Pancreas (tissue), 10 donors: ENCODE results near the gene S100A4. TPM values are rescaled to one million over a fixed set of nuclear protein-coding genes. Genes with fewer than 3 reads are reported as not detected.
A peak's percentile ranks its signal among the peaks of the same experiment; 100 is the strongest.

Experiments used
- ATAC-seq, 4 donors: fragments of 200-7000 bp; cut with Tn5 transposase; one replicate each; pipeline versions ENCODE4 v1.8.0 to v1.9.1; 2020; ENCODE audit warnings: mild to moderate bottlenecking in 4 of 4, moderate library complexity in 4 of 4
- DNase-seq, 6 donors: peaks; one replicate each; pipeline ENCODE4 v3.0.0-alpha.2; 2020
- FAIRE-seq: peaks from 2 replicates; lab custom pipeline; 2012; peaks lifted over from hg19 to GRCh38; lab: Jason Lieb, UNC
- H3K27ac ChIP-seq, 4 donors: fragments of 200-600 bp; sonication (generic); 1 replicate in 3 of 4; 2 replicates in 1 of 4; pipeline versions ENCODE4 v1.5.0 to v1.8.0; 2020
- H3K27me3 ChIP-seq, 4 donors: fragments of 200-600 bp; one replicate each; pipeline ENCODE4 v1.8.0; 2021
- H3K36me3 ChIP-seq, 3 donors: fragments of 200-600 bp; sonication (generic) in 1 of 3; one replicate each; pipeline versions ENCODE4 v1.5.0 to v1.8.0; 2020 to 2021
- H3K4me1 ChIP-seq, 3 donors: fragments of 200-600 bp; one replicate each; pipeline ENCODE4 v1.8.0; 2021
- H3K4me3 ChIP-seq, 4 donors: fragments of 200-600 bp; sonication (generic) in 2 of 4; one replicate each; pipeline versions ENCODE4 v1.5.0 to v1.8.0; 2020 to 2021
- H3K9me3 ChIP-seq, 4 donors: fragments of 200-600 bp; one replicate each; pipeline ENCODE4 v1.8.0; 2021
- CTCF ChIP-seq, 4 donors: fragments of 200-600 bp; sonication (generic) in 3 of 4; IDR thresholded peaks; one replicate each; pipeline versions ENCODE4 v1.5.0 to v1.8.0; 2021; ENCODE audit warnings: antibody characterized with exemption in 4 of 4
- WGBS, 2 donors: extraction: QIAGEN DNeasy Blood & Tissue Kit; methylation state at CpG; one replicate each; pipeline ENCODE4 v1.1.7; 2013; 5-methylcytosine and 5-hydroxymethylcytosine counted together
- intact Hi-C, 3 donors: fragments of 100-400 bp; cut with DNase I; formaldehyde crosslinking; loops; one replicate each; pipeline versions ENCODE4 v1.11.1 to v1.14.2; 2022
- polyA plus RNA-seq, 2 donors: library from polyadenylated mRNA; stranded (reverse); fragments of 200-250 nt; gene quantifications; one replicate each; pipeline ENCODE4 v1.2.3, GENCODE V29; 2013
- total RNA-seq, 6 donors: library from RNA; stranded (reverse); fragmentation: NEBNext Ultra II Directional in 4 of 6; extraction: Animal tissue kit (Norgen Biotek cat#: 25700) in 4 of 6; gene quantifications; one replicate each; pipeline versions ENCODE4 v1.2.1 to v1.2.4, GENCODE V29; 2021 to 2023
- donor health status: healthy with polysubstance abuse.
- donor health status: DM: no; HTN: no; CAD: no; lungs with moderate emphysema.
- donor health status: DM: no; HTN: no; CAD: no.
- donor health status: control.
- donor health status: control.
- donor health status: Bipolar disorder and iron deficiency.
- donor health status: DM: yes; HTN: yes; CAD: no.
- donor health status: DM: no; HTN: no; CAD: no.
- donor health status: DM: no; HTN: no; CAD: no.
- donor health status: DM: yes; HTN: yes; CAD: no.

Gene S100A4
- total and polyA plus RNA-seq, 8 donors, result 5.0 to 149 (median 39.5) TPM

- H3K4me3 ChIP-seq, result peak overlapping the region in 1 of 4 donors; percentile 25
Observed at GRCh38 chr1:153544453-153545066, 1.0 kb downstream of the S100A4 start.

DNA sequence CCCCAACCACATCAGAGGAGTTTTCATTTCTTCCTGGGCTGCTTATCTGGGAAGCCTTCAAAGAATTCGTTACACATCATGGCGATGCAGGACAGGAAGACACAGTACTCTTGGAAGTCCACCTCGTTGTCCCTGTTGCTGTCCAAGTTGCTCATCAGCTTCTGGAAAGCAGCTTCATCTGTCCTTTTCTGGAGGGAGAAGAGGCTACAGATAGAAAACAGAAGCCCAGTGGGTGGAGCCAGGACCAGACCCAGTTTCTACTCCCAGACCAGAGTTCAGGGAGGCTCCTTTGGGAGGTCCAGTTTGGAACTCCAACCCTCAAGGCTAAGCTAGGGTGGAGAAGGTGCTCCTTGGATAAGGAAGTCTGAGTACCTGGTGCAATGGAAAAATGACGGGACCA lies 1.9 kb downstream of the S100A4 start:
- TF ChIP-seq CTCF (IDR thresholded peaks at IDR 0.05), result no peak
- DNase-seq (peak in 1 of 6 donors; percentile 8), ATAC-seq (no peak), FAIRE-seq (no peak)
- Histone ChIP-seq H3K4me3 (no peak overlapping the region), H3K27me3 (no peaks in the 10 kb centered on the region), H3K27ac (no peak overlapping the region), H3K36me3 (no peaks in the 10 kb centered on the region), H3K4me1 (peaks cover 0 to 13% (median 5%) of the 10 kb centered on the region in 3 donors), H3K9me3 (no peaks in the 10 kb centered on the region)
- 77 to 89% methylated on average over 4 of the region's 4 CpGs for WGBS, 2 donors
- intact Hi-C loops, result no loop called here

More at GRCh38 chr1:153544453-153545066, 1.0 kb downstream of the S100A4 start:
- Histone ChIP-seq H3K27ac (peak overlapping the region; percentile 28 to 78 (median 44)), H3K4me1 (peaks cover 0 to 19% (median 5%) of the 10 kb centered on the region in 3 donors), H3K27me3 (no peaks in the 10 kb centered on the region), H3K36me3 (no peaks in the 10 kb centered on the region), H3K9me3 (no peaks in the 10 kb centered on the region)
- peak in 1 of 6 donors; percentile 46 for DNase-seq
- 67 to 72% methylated on average over 10 of the region's 10 CpGs for WGBS, 2 donors
- no peak for FAIRE-seq
- intact Hi-C loops, result no loop called here
- no peak for ATAC-seq
- no peak for TF ChIP-seq CTCF (IDR thresholded peaks at IDR 0.05)

GRCh38 chr1:153542956-153543711 lies 2.5 kb downstream of the S100A4 start:
- Histone ChIP-seq H3K36me3 (no peaks in the 10 kb centered on the region), H3K27me3 (no peaks in the 10 kb centered on the region), H3K9me3 (no peaks in the 10 kb centered on the region), H3K4me1 (peaks cover 0 to 13% (median 5%) of the 10 kb centered on the region in 3 donors), H3K4me3 (no peak overlapping the region), H3K27ac (no peak overlapping the region)
- intact Hi-C loops, result no loop called here
- TF ChIP-seq CTCF (IDR thresholded peaks at IDR 0.05), result no peak
- FAIRE-seq (no peak), ATAC-seq (no peak), DNase-seq (peak in 1 of 6 donors; percentile 21)
- 69 to 74% methylated on average over 13 of the region's 13 CpGs for WGBS, 2 donors

DNA sequence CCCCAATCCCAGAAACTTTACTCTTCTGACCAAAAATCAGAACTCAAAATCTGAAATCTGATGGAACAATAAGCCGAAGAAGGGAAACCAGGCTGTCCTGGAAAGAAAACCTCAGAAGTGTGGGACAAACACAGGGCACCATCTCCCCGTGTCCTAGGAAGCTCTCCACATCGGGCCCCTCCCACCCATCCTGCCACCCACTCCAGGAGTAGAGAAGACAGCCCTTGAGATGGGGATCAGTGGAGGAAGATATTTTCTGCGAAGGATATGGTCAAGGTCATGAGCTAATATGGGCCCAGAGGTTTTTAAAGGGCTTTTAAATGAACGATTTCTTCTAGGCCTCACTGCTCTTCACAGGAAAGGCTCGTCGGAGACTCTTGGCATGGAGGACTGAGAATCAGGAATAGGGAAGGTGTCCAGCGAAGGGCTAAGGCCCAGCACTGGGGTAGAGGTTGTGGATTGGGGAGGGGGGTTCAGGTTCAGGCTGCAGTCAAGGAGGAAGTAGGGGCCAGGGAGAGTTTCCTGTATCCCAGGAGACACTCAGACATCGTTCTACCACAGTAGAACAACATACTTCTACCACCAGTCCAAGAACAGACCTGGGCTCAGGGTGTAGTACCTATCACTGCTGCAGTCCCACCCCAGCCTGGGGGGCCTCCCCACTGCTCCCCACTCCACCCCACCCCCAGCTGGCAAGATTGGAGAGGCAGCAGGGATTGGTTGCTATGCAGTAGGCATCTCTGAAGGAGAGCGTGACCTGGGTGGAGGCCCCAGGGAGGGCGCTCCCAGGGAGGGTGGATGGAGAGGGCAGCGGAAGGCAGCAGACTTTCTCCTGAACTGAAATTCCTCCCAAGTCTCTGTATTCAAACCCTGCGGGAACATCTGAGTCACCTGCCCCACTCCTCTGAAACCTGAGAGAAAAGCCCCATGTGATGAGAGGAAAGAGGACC lies 3.7 kb downstream of the S100A4 start:
- DNase-seq (peak in 1 of 6 donors; percentile 35), FAIRE-seq (no peak), ATAC-seq (no peak)
- intact Hi-C loops, result no loop called here
- H3K27me3 ChIP-seq, result no peaks in the 10 kb centered on the region
- no peak for TF ChIP-seq CTCF (IDR thresholded peaks at IDR 0.05)
- H3K4me3 ChIP-seq, result no peak overlapping the region
- no peaks in the 10 kb centered on the region for H3K9me3 ChIP-seq
- H3K27ac ChIP-seq, result no peak overlapping the region
- H3K36me3 ChIP-seq, result no peaks in the 10 kb centered on the region
- 78 to 84% methylated on average over 13 of the region's 13 CpGs for WGBS, 2 donors
- peaks cover 0 to 13% (median 5%) of the 10 kb centered on the region in 3 donors for H3K4me1 ChIP-seq
